Cardiac fibroblast (primary cell): ENCODE measurements around the gene CDKAL1.

ENCODE experiments used
- DNase-seq, 2 donors: peaks; one replicate each; pipeline versions ENCODE4 v3.0.0 to v3.0.0-alpha.2; 2010; ENCODE audit warnings: low read depth in 2 of 2
- H3K4me3 ChIP-seq, 2 donors: replicated peaks in 1 of 2; 1 replicate in 1 of 2; 2 replicates in 1 of 2; pipeline ENCODE4 v1.5.1; 2011; ENCODE audit warnings: low read depth in 2 of 2, low read length in 2 of 2, mild to moderate bottlenecking in 2 of 2, moderate library complexity in 1 of 2
- CTCF ChIP-seq: IDR thresholded peaks from one replicate; pipeline ENCODE4 v1.5.1; 2011; ENCODE audit warnings: low read depth, mild to moderate bottlenecking, low read length, inconsistent platforms

Gene CDKAL1

GRCh38 chr6:20846602-20847028, 312.4 kb downstream of the CDKAL1 start:
- no peak for TF ChIP-seq CTCF
- peak; percentile 15 to 47 for DNase-seq
- no peak overlapping the region for H3K4me3 ChIP-seq

GRCh38 chr6:20847904-20848303, 313.6 kb downstream of the CDKAL1 start:
- no peak overlapping the region for H3K4me3 ChIP-seq
- TF ChIP-seq CTCF: no peak
- no peak for DNase-seq

GRCh38 chr6:20850686-20851416, 316.6 kb downstream of the CDKAL1 start:
- TF ChIP-seq CTCF: no peak
- DNase-seq: no peak
- no peak overlapping the region for H3K4me3 ChIP-seq

GRCh38 chr6:20851795-20852194, 317.5 kb downstream of the CDKAL1 start:
- no peak overlapping the region for H3K4me3 ChIP-seq
- no peak for DNase-seq
- TF ChIP-seq CTCF: no peak

GRCh38 chr6:20853828-20854227, 319.6 kb downstream of the CDKAL1 start:
- TF ChIP-seq CTCF: no peak
- DNase-seq: no peak
- H3K4me3 ChIP-seq: no peak overlapping the region

- TF ChIP-seq CTCF: no peak
- no peak overlapping the region for H3K4me3 ChIP-seq
- no peak for DNase-seq
These were observed 322.5 kb downstream of the CDKAL1 start for GRCh38 chr6:20856681-20857288.
